Stimulated activated CD8-positive, alpha-beta memory T cell treated with anti-CD3 and anti-CD28 coated beads, Interleukin-15, amount 100 ng/mL, for 24 hours (primary cell): ENCODE data around the gene RBM38.

ENCODE experiments used
- DNase-seq: peaks from one replicate; pipeline ENCODE4 v3.0.0-alpha.2; 2020; ENCODE audit warnings: low read depth

Gene RBM38

DNA sequence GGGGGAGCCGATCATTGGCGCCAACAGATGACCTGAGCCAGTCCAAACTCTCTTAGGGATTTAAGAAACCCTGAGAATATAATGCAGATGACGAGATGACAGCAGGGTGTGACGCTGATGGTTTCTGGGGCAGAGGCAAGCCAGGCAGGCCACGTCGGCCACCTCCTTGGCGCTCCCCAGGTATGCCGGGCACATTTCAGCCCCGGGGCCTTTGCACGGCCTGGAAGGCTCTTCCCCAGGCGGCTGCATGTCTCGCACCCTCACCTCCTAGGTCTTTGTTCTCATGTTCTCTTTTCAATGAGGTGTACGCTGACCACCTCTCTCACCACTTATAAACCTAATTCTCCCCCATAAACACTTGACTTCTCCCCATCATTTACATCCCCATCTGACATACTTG lies 64.9 kb downstream of the RBM38 start:
- no peak for DNase-seq

DNA sequence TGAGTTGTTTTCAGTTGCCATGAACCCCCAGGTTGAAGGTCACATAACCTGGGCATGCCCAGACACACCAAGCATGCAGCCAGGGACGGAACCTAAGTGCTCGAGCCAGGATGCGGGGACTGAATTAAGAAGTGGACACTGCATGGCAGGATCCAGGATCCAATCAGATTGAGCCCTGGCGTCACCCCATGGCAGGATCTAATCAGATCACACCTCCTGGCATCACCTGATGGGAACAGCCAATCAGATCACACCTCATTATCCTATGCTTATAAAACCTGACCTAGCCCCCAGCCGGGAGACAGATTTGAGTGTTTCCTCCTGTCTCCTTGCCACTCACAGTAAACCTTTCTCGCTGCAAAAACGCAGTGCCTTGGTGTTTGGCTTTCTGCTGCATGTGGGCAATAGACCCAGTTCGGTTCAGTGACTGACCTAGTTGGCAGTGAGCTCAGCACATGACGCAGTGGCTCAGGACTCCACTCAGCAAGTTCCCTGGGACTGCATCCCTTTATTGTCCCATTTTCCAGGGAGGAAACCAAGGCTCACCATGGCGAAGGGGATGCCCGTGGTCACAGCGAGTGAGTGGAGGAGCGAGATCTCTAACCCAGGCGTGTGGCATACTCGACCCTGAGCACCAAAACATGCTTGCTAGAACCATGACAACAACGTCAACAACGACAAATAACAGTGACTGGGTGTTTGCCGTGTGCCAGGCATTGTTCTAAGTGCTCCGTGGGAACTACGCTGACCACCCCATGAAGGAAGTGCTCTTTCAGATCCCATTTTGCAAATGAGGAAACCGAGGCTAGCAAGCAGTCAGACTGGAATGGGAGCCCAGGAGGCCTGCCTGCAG lies 66.3 kb downstream of the RBM38 start:
- DNase-seq, result no peak

DNA sequence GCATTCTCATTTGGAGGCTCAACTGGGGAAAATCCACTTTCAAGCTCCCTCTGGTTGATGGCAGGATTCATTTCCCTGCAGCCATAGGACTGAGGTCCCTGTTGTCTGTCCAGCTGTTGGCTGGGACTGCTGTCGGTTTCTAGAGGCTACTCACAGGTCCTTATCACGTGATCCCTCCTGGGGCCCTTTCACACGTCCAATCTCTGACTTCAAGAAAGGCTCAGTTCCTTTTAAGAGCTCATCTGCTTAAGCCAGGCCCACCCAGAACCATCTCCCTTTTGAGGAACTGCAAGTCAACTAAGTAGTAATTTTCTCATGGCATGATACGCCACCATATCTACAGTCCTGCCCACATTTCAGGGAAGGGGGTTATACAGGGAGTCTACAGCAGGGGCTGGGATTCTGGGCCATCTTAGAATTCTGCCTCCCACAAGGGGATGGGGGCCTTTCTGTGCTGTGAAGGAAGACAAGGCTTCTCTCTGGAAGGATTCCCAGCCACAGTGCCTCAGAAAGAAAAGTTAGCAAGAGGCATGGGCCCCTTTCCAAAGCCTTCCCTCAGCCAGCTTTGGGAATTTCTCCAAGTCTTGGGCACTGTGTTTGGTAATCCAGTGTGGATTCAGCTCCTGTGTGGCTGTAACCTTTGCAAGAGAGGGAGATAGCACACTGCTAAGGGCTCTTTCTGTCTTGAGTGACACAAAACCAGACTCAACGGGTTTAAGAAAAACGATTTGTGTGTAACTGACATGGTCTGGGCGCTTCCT lies 67.4 kb downstream of the RBM38 start:
- no peak for DNase-seq
